ENCODE measurements around the gene RHOF. TPM values are rescaled to one million over a fixed set of nuclear protein-coding genes. Genes with fewer than 3 reads are reported as not detected.
"Not testable (repeated sequence)": the region's sequence is repeated elsewhere in the genome, so short reads cannot be mapped to it uniquely, and the experiment has no call there.

RHOF gene
- total and polyA plus RNA-seq, 2 of the 8 experiments (the other 6 are each of a cell fraction or from before 2014, with no cell fraction given) = 23.8 to 31.9 TPM

DNA sequence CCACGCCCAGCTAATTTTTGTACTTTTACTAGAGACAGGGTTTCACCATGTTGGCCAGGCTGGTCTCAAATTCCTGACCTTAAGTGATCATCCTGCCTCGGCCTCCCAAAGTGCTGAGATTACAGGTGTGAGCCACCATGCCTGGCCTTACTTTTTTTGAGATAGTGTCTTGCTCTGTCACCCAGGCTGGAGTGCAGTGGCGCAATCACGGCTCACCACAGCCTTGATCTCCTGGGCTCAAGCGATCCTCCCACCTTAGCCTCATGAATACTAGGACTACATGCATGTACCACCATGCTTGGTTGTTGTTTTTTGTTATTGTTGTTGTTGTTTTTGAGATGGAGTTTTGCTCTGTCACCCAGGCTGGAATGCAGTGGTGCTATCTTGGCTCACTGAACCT is 47.9 kb downstream of the RHOF start:
- not testable (repeated sequence) for H3K56ac ChIP-seq (replicated peaks; ENCODE audit: insufficient read length, low read depth, low read length); DNase-seq (ENCODE audit: low read depth in 1 of 2, low spot score in 2 of 2); H2BK15ac ChIP-seq (ENCODE audit: low read length); H3K23ac ChIP-seq (ENCODE audit: insufficient read length); H3K9ac ChIP-seq (replicated peaks in 1 of 4; ENCODE audit: extremely low read depth in 1 of 4, low read depth in 3 of 4, low read length in 3 of 4); H2BK120ac ChIP-seq (replicated peaks; ENCODE audit: low read depth, low read length); H3K4me2 ChIP-seq (ENCODE audit: insufficient read depth in 1 of 2, low read depth in 2 of 2, low read length in 2 of 2); H4K91ac ChIP-seq (replicated peaks; ENCODE audit: insufficient read length, low read length); H3K23me2 ChIP-seq (ENCODE audit: low read depth, low read length); H3K4me1 ChIP-seq (replicated peaks in 1 of 4; ENCODE audit: control insufficient read depth in 3 of 4, insufficient read depth in 4 of 4, low read length in 3 of 4); H2AK5ac ChIP-seq (ENCODE audit: low read depth, low read length); H4K5ac ChIP-seq (ENCODE audit: insufficient read length, low read depth, low read length); H3K27ac ChIP-seq (ENCODE audit: low read depth, low read length); H3K79me2 ChIP-seq (ENCODE audit: control insufficient read depth in 1 of 2, insufficient read depth in 2 of 2, low read length in 2 of 2); H2AFZ ChIP-seq (ENCODE audit: low read length); H3K4ac ChIP-seq (replicated peaks; ENCODE audit: insufficient read length, low read depth, low read length); H4K8ac ChIP-seq (ENCODE audit: extremely low read depth, insufficient read depth, low read length); H3K4me3 ChIP-seq (ENCODE audit: extremely low read depth in 1 of 4, insufficient read depth in 2 of 4, low read depth in 3 of 4, low read length in 4 of 4); H3K9me3 ChIP-seq (ENCODE audit: insufficient read depth in 2 of 2, low read depth in 1 of 2, low read length in 1 of 2); H3K27me3 ChIP-seq (replicated peaks in 1 of 4; ENCODE audit: control insufficient read depth in 3 of 4, extremely low read depth in 1 of 4, insufficient read depth in 3 of 4, low read length in 3 of 4); H3K18ac ChIP-seq (ENCODE audit: extremely low read depth, low read length); H2BK12ac ChIP-seq (ENCODE audit: low read depth, low read length); FAIRE-seq; H3K14ac ChIP-seq (ENCODE audit: insufficient read length); H2BK5ac ChIP-seq (ENCODE audit: low read depth, low read length); H3K79me1 ChIP-seq (ENCODE audit: low read depth, low read length); H2BK20ac ChIP-seq (ENCODE audit: low read length)
- ChIA-PET CTCF (ENCODE audit: partially characterized antibody) (interaction anchor here (1.2 kb wide), 1 partner anchor 28 kb away, joined by 3 read pairs; no protein-coding TSS in a partner anchor), POLR2A (ENCODE audit: partially characterized antibody) (interaction anchor here (1.0 kb wide), 1 partner anchor 44 kb away, joined by 3 read pairs; no protein-coding TSS in a partner anchor)
- WGBS, 2 experiments (ENCODE audit: extremely low coverage in 1 of 2, insufficient coverage in 1 of 2, insufficient read length in 1 of 2, insufficient replicate concordance in 2 of 2, low coverage in 1 of 2, low lambda C conversion rate in 2 of 2, missing lambda C conversion rate in 1 of 2) = 88% methylated on average over 5 of the region's 5 CpGs; no CpG with 5 or more reads in 1 of the 2 experiments
- peaks cover 2 to 10% (median 3%) of the 10 kb centered on the region in 4 experiments; a peak in 6 of 8 replicates for H3K36me3 ChIP-seq (ENCODE audit: control insufficient read depth in 2 of 4, insufficient read depth in 4 of 4, low read length in 3 of 4)
- H4K20me1 ChIP-seq (replicated peaks in 1 of 2; ENCODE audit: control insufficient read depth in 1 of 2, insufficient read depth in 2 of 2, low read length in 2 of 2) = peaks cover 3 to 17% of the 10 kb centered on the region in 2 experiments
